NCI-H2196 treated with DMSO at 0.1 percent for 48 hours (cell line): ENCODE results near the gene COMMD8.

ENCODE experiments used
- DNase-seq: peaks from one replicate; lab custom pipeline; 2025; ENCODE audit not compliant: unreplicated experiment; lab: John Stamatoyannopoulos, UW

The COMMD8 gene

DNA sequence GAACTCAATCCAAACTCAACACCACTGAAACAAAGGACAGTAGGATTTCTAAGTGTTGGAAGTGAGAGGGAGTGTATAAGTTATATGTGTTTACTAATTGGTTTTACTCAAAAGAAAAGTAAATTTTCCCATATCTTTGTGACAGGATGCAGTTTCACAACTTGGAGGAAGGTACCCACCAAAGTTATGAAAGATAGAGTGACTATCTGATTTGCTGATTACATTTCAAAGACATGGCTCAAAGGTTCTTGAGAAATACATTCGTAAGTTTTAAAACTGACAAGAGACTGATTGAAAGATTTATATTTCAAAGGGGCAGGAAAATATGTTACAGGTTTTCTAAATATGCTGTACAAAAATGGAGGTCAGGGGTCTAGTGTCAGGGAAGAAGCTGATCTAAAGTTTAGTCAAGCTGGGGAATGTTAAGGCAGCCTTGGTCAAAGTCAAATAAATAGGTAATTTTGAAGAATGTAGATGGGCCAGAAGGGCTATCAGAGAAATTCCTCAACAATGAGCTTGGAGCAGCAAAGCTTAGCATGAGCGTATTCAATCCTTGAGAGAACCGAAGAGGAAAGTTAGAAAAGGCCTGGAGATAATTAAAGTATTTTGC lies 9.7 kb upstream of the COMMD8 start:
- no peak for DNase-seq

DNA sequence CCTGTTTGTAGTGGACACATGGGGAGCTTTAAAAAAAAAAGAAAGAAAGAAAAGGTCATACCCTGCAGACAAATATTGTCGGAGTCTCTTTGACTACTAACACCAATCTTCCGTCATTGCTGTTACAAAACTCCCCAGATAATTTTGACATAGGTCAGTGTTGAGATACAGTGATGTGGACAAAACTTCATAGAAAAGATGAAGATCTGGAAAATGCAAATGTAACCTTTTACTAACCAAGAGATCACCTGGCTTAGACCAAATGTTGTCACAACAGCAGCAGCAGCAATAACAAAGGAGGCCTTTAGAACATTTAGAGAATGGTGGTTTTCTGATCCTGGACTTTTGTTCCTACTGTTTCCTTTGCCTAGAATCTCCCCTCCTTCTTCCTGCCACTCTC lies 8.1 kb upstream of the COMMD8 start:
- no peak for DNase-seq

DNA sequence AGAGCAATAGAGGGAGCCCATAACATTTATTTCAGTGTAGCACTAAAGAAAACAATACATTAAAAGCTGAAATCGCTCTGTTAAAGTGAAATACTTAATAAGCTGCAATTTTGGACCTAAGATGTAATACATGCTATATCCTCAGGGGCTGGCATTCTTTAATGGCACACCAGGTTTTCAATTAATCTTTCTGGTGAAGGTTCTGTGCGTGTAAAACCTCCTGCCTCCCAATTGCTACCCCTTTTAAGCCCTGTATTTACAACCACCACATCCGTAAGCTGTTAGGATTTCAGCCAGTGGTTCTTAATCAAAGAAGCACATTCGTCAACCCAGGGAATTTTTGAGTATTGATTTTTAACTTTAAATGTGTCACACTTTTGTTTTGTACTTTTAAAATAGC lies 7.6 kb upstream of the COMMD8 start:
- DNase-seq: no peak

DNA sequence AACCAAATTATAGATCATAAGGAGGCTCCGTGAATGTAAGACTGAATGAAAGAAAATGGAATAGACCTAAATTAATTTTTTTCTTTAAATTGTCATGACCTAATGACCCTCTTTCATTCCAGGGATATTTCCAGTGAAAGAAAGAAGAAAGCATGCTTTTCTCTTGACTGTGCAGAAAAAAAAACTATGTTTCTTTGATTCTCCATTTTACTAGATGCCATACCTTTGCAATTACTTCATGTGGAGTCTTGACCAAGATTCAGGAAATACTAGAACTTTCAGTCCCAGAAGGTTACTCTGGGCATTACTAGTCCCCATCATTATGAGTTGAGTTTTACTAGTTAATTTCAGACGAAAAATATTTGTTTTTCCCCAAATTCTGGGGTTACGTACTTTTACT lies 6.4 kb upstream of the COMMD8 start:
- DNase-seq: no peak

DNA sequence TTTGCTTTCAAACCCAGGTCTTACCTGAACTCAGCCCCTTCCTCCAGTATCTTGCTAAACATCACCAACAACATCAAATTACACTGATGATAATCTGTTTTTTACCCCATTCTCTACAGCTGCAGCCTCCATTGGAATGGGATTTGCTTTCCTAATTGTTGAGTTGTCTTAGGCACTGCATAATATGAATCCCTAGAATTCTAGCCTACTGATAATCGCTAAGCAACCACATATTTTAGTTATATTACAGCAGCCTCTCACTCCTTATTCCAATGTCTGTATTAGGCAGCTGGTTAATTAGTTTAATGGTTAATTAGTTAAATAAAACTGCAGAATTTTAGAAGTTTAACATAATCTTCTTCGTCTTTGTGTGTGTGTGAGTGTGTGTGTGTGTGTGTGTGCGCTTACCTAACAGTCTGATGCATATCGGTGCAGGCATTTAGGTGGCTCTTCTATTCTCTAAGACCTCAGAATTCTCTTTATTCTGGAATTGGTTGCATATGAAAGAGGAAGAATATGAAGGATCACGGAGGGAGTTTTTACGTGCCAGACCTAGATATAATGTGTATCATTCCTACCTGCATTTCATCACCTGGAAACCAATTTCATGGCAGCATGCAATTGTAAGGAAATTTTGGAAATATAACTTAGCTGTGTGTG lies 5.3 kb upstream of the COMMD8 start:
- DNase-seq: no peak

DNA sequence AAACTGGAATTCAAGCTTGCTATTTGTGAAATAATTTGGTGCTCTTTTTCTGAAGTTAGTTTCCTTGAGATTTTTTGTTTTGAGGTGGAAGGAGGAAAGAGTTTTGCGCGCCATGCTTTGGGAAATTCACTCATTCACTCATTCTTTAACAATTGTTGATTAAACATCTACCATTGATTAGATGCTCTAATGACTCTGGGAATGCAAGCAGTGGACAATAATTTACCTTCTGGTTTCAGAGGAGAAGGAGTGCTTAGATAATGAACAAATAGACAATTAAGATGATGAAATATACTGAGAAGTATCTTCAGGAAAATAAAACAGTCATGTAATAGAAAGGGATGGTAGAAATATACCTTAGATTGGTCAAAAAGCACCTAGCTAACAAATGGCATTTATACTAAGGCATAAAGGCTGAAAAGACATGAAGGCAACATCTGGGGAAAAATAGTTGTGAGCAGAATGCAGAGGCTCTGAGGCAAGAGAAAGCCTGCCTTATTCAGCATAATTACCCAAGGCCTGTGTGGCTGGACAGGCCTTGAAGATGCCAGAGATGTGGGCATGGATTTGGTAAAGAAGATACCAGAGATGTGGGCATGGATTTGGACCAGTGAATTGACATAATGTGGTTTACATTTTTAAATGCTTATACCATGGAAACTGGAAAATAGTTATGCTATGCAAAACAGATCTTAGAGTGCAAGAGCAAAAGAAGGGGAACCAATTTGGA lies 2.7 kb upstream of the COMMD8 start:
- no peak for DNase-seq

DNA sequence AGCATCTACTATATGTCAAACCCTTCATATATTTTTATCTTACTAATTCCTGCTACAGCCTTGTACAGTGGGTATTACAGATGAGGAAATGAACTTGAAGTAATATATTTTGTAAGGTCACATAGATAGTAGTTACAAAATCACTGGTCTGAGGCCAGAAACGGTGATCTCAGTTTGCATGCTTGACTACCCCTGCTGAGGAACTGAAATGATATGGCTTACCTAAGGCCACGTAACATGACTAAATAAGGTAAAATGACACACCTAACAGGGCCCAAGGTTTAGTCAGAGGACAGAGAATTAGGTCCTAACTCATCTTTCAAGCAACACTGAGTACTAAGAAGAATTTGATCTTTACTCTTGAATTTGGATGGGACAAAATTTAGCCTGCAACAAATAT lies 1.5 kb upstream of the COMMD8 start:
- DNase-seq: no peak

DNA sequence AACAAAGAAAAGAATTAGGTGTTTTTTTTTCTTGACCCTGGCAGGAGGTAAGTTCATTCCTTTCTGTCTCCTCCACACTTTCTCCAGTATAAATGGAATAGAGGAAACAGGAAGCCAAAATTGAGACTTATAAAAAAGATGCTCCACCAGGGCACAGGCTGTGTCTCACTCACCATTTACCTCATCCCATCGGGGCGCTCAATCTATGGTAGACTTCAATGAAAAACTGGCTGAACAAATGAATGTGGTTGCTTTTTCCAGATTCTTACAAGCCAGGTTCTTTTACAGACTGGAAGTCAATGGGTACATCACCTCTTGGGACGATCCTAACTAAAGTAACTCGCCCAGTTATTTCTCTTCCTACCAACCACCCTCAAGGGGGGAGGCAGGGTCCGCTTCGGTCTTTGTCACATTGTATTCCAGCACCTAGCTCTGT lies 685 bp downstream of the COMMD8 start:
- DNase-seq: no peak

DNA sequence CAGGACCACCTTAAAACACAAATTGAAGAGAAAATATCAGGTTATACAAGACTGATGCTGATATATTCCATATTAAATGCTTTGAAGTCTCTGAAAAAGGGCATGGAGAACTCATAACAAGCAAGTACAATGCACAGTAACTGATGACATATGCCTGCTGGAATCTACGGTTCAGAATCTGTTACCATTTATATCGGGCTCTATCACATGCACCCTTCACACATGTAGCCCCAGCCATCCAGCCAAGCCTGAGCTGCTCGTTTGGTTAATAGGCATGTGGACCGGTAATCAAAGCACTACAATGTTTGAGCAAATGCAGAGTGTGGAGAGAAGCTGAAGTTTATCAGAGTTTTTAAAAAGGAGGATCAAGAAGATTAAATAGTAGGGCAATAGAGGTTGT lies 11.8 kb downstream of the COMMD8 start:
- no peak for DNase-seq

DNA sequence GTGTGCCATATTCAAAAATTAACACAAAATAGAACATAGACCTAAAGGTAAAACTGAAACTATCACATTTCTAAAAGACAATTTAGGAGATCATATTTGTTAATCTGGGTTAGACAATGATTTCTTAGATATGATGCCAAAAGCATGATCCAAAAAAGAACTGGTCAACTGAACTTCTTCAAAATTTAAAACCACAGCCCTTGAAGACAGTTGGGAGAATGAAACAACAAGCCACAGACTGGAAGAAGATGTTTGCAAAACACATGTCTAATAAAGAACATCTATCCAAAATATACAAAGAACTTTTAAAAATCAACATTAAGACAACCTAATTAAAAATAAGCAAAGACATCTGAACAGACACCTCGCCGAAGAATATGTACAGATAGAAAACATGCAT lies 19.5 kb downstream of the COMMD8 start:
- no peak for DNase-seq

DNA sequence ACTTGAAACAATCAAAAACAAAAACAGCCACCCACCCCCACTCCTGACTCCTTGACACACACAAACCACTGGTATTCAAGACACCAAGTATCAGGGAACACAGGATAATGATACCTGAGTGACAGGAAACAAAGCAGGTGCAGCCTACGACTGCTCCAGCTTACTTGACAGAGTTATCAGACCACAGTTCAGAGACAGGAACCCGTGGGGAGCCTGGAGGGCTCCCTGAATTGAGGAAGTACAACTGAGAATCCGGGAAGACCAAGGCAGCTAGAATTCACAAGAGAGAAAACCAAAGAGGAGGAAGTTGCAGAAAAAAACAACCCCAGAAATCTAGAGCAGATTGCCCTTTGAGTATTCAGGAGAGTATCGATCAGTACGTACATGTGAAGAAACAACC lies 20.5 kb downstream of the COMMD8 start:
- DNase-seq: no peak

DNA sequence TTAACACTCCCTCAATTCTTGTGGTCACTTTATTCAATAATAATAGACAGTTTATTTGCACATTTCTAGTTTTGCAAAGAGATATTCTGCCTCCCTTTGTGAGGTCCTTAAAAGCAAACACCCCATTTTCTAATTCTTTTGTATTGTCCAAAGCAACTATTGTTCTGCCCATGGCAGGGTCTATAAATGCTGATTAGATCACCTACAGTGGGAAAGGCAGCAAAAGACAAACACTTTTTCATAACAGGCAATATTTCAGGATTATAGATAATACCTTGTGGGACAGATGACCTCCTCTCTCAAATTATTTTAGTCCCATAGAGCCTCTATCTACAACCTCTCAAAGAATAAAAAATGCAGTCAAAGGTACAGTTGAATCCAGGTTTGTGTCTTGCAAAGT lies 28.6 kb downstream of the COMMD8 start:
- no peak for DNase-seq

DNA sequence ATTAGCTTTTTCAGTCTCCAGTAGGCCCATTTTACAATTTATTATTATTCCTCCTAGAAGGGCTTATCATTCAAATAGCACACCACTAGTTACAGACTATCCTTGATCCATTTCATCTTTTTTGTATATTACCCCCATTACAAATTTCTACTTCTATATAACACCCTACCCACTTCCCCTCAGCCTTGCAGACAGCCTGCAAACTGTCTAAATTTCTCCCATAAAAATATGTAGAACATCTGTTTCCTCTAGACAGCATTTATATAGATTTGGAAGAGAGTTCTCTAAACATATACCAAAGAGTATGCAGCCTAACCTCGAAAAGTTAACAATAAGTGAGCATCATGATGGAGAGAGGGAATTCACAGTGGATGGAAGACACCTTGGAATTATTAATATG lies 30.8 kb downstream of the COMMD8 start:
- DNase-seq: no peak

DNA sequence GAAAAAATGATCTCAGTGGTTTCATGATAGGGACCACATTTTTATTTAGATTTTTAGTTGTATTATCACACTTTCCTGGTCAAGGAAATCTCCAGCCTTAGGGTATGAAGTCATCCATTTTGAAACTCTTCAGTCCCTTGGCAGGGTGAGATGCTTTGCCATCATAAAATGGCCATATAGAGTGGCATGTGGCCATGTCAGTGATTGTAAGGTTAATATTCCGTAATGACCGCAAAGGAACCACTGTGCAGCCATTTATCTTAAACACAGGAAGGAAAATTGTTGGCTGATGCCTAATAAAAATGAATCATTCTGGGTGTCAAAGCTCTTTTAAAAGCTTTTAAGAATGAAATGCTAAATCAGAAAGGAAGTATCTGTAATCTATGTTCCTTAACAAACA lies 35.6 kb downstream of the COMMD8 start:
- no peak for DNase-seq

DNA sequence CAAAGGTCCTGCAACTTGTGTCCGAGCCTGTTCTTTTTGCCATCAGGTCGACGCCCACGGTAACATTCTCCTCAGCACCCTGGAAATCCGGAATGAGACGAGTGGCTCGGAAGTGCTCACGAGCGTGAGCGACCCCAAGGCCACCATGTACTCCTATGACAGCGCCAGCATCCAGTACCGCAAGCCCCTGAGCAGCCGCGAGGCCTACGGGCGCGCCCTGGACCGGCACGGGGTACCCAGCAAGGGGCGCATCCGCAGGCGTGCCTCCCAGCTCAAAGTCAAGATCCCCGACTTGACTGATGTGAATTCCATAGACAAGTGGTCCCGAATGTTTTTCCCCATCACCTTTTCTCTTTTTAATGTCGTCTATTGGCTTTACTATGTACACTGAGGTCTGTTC lies 37.9 kb downstream of the COMMD8 start:
- DNase-seq: no peak

DNA sequence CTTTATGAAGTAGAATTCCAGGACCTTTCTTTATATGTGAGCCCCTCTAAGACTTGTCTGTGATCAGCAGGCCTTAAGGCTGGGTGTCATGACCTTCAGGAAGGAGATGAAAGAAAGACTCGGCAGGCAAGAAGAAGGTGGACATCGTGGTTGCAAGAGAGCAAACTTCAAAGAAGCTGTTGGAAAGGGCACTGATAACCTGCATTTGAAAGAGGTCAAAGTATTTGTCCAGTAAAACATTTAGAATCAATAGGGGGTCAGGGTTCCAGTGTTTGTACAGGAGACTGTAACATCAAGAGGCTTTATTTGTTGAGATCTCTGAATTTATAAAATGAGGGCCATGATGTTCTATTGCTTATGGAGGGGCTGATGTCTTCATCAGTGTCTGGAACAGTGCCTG lies 44.2 kb downstream of the COMMD8 start:
- no peak for DNase-seq

DNA sequence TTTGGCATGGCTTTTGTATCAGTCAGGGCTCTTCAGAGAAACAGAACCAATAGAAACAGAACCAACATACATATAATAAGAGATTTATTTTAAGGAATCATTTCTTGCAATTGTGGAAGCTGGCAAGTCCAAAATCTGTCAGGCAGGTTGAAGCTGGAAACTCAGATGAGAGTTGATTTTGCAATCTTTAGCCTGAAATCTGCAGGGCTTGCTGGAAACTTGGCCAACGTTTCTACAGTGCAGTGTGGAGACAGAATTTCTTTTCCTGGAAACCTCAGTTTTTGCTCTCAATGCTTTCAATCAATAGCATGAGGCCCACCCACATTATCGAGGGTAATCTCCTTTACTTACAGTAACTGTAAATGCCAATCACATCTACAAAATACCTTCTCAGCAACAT lies 45.4 kb downstream of the COMMD8 start:
- no peak for DNase-seq

DNA sequence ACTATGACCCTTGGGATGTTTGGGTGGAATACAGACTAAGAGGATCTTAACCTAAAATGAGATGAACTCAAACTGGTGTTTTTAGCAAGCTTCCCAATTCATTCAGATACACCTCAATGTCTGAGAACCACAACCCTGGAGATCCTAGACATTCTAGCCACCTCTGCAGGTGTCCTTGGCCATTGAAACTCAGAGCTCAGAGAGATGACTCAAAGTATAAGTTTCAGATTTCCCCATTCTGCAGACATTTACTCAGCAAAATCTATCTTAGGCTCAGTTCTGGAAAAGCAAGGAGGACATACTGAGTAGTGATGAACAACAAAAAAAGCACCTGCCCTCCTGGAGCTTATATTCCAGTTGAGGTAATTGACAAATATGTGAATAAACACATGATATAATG lies 47.8 kb downstream of the COMMD8 start:
- no peak for DNase-seq

DNA sequence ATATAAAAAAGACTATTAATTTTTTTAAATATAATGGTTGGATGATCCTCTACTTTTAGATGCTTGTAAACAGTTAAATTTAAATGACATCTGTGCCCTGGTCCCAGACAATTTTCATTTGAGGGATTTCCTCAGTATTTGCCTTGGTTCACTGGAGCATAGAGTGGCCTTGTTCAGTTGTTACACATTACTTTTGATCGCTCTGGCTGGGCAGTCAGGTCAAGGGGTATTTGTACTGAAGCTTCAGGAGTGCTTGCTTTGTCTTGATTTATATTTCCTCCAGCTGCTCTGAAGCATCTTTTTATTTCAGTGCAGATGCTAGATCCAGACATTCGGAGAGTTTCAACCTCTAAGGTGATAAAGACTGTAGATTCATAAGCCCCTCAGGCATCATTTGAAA lies 50.0 kb downstream of the COMMD8 start:
- DNase-seq: no peak

DNA sequence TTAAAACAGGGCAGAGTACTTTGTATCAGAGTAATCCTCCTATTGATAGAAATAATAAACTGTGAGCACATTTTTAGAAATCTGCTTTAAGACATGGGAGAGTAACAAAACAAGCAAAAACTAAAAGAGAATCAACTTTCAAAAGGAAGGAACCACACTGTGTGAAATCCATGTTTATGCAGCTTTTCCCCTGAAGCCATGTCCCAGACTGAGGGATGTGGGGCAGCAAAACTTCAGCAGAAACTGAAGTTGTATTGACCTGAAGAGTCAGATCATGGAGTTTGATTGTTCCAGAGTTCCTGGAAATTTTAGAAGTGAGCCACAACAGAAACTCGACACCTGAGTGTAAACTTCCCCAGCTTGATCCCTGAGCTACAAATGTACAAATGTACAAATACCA lies 53.2 kb downstream of the COMMD8 start:
- DNase-seq: no peak

DNA sequence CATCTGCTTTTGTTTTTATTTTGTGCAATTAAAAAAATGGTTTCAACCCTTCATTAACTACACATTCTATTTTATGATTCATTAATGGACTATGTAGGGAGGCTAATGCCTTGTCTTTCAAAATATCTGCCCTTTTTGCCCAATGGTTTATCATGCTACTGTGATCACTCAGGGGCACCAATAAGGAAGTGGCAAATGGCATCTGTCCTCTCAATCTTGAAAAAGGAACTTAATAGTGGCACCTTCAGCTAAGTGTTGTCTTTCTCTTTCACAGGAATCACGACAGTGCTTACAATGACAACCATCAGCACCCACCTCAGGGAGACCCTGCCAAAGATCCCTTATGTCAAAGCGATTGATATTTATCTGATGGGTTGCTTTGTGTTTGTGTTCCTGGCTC lies 57.1 kb downstream of the COMMD8 start:
- DNase-seq: no peak
